NCI-H748 (cell line): ENCODE measurements around the gene TREH.

ENCODE experiments used
- DNase-seq: peaks from one replicate; lab custom pipeline; 2025; ENCODE audit not compliant: unreplicated experiment; lab: John Stamatoyannopoulos, UW

TREH gene

DNA sequence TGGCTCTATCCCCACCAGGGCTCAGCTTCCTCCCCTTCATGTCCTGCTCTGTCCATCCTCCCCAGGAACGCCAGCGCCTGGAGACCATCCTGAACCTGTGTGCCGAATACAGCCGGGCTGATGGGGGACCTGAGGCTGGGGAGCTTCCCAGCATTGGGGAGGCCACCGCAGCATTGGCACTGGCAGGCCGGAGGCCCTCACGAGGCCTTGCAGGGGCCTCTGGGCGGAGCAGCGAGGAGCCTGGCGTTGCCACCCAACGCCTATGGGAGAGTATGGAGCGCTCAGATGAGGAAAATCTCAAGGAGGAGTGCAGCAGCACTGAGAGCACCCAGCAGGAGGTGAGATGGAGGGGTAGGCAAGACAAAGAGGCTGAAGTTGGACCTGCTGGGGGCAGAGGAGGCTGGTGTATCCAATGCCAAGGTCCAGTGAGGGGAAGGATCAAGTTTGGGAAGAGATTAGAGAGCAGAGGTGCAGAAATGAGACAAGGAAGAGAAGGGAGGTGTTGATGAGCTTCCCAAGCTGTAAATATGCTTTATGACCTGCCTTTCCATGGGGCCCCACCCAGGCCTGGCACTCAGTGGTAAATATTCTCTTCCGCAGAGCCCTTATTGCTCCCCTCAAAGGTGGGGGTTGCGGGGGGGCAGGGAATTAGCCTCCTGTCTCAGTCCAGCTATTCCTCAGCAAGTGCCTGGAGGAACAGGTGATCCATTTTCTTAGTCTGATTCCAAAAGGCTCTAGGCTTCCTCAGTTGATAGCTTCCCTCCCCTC is 48.1 kb downstream of the TREH start:
- DNase-seq = no peak

- DNase-seq = no peak
These were observed 49.4 kb downstream of the TREH start for GRCh38 chr11:118629761-118630661.

GRCh38 chr11:118628861-118629549 is 50.4 kb downstream of the TREH start:
- no peak for DNase-seq

- no peak for DNase-seq
These were observed 51.0 kb downstream of the TREH start for GRCh38 chr11:118628432-118628831.

DNA sequence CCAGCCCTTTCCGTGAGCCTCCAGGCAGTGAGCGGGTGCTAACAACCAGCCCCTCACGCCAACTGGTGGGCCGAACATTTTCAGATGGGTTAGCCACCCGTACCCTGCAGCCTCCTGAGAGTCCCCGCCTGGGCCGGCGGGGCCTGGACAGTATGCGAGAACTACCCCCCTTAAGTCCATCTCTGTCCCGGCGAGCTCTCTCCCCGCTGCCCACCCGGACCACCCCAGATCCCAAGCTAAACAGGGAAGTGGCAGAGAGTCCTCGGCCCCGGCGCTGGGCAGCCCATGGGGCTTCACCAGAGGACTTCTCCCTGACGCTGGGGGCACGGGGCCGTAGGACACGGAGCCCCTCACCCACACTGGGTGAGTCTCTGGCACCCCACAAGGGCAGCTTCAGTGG is 51.4 kb downstream of the TREH start:
- DNase-seq = no peak

DNA sequence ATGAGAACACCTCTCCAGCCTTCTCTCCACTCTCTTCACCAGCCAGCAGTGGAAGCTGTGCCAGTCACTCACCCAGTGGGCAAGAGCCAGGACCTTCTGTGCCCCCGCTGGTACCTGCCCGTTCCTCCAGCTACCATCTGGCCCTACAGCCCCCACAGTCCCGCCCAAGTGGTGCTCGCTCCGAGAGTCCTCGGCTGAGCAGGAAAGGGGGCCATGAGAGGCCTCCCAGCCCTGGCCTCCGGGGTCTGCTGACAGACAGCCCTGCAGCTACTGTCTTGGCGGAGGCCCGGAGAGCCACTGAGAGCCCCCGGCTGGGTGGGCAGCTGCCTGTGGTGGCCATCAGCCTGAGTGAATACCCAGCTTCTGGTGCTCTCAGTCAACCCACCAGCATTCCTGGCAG is 51.9 kb downstream of the TREH start:
- no peak for DNase-seq

DNA sequence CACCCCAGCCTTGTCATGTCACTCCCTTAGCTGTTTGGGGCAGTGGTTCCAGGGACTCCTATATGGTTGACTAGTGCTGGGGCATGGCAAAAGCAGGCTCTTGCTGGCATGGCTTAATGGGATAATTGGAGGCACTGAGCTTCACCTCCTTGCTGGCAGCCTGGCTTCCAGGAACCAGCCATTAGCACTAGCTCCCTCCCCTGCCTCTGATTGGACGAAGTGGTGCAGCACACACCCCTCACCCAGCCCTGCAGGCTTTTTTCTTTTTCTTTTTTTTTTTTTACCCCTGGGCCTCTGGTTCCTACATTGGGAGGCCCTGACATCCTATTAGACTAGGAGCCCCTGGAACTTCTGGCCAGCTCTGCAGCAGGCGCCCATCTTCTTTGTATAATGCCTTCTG is 53.5 kb downstream of the TREH start:
- DNase-seq = peak; percentile 3

- DNase-seq = no peak
These were observed 54.3 kb downstream of the TREH start for GRCh38 chr11:118625036-118625690.

DNA sequence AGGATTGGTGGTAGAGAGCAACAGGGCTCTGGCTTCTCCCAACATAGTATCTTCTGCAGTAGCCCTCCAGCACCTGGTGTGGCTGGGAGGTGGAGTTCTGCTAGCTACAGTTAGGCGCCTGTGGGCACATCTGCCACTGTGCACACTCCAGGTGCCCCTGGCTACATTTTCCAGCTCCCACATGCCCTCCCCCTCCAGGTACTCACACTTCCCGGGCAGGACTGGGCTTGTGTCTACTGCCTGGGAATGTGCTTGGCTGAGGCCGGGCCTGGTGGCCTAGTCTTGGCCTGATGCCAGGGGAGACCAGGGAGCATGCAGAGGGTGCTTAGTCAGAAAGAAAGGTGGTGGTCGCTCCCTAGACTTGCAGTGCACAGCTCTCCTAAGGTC is 56.2 kb downstream of the TREH start:
- peak; percentile 88 for DNase-seq

GRCh38 chr11:118622376-118623268 is 56.8 kb downstream of the TREH start:
- DNase-seq = peak; percentile 82

GRCh38 chr11:118621784-118622375 is 57.6 kb downstream of the TREH start:
- DNase-seq = no peak

DNA sequence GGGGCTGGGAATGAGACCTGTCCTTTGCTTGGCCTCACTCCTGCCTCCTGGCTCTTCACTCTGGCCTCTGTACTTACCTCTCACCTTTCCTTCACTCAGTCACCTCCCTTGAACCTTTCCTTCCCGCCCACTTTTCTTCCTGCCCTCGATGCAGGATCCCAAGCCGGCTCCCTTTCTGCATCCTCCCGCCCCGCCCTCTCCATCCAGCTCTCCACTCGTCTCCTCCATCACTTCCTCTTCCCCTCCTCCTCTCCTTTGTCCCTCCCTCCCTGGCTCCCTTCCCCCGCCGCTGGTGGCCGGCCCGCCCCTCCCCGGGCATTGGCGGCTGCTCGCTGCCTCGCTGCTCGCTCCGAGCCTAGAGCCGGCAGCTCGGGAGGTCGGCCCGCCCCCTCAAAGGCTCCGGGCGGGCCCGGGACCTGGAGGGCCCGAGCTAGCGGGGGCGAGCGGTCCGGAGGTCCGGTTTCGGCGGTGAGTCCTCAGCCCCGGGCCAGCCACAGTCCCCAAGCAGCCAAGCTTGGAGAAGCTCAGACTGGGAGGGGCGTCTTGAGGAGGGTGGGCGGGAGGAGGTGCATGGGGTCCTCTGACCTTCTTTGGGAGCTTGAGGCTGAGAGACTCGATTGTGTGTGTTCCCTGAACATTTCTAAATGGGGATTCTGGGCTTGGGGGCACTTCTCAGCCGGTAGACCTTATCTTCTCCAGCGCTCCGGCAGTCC is 58.2 kb downstream of the TREH start:
- DNase-seq = peak; percentile 88

GRCh38 chr11:118620529-118621070 is 58.9 kb downstream of the TREH start:
- DNase-seq = no peak

DNA sequence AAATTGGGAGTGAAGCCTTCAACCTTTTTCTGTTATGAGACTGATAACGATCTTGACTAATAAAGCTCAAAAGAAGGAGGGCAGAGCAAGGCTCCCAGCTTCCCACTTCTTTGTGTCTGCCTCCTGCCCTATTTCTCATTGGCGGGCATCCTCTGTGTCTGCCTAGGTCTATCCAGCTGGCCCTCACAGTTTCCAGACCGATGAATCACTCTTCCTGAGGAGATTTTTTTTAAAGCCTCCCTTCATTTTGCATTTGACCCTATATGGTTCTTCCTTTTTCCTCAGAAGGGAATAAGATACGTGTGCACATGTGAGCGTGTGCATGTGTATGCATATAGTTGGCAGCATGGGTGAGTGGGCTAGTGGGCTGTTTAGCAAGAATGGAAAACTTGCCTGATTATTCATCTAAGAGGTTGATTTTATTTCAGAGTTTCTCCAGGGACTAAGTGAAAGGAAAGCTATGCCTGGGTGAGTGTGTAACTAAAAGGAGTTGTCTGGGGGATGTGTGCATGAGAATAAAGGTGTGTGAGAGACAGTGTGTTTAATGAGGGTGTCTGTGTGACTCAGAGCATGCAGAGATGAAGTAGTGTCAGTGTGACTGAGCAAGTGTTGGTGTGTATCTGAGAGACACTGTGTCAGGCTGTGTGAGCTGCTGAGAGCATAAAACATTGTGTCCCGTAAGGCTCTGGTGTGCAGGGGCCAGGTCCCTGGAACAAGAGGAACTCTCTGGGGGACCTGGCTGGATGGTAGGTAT is 59.8 kb downstream of the TREH start:
- DNase-seq = no peak

- no peak for DNase-seq
These were observed 60.5 kb downstream of the TREH start for GRCh38 chr11:118618991-118619375.

- DNase-seq = no peak
These were observed 61.1 kb downstream of the TREH start for GRCh38 chr11:118618115-118618990.

DNA sequence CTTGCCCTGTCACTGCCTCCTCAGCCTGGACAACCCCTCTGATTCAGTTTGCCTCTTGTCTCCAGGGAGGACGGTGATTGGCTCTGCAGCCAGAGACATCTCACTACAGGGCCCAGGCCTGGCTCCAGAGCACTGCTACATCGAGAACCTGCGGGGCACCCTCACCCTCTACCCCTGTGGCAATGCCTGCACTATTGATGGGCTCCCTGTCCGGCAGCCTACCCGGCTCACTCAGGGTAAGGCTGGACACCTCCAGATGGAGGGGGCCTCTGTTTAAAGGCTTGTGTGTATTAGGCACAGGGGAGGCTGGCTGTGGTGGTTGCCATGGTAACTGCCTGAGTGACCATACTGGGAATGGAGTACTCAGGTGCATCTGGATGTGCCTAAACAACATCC is 63.5 kb downstream of the TREH start:
- DNase-seq = peak; percentile 18
